B cell (primary cell): ENCODE results near the gene FER.
A peak's percentile ranks its signal among the peaks of the same experiment; 100 is the strongest.

Experiments
- CTCF ChIP-seq: fragments of 200-600 bp; IDR thresholded peaks from one replicate; pipeline ENCODE4 v1.8.0; 2022; ENCODE audit warnings: antibody characterized with exemption, mild to moderate bottlenecking
- EZH2 ChIP-seq: IDR thresholded peaks from 2 replicates; pipeline ENCODE4 v1.6.1; 2012; ENCODE audit warnings: borderline replicate concordance, low read depth, mild to moderate bottlenecking, moderate library complexity, low read length; ENCODE audit not compliant: insufficient read depth, poor library complexity, severe bottlenecking

- TF ChIP-seq CTCF: peak; percentile 36
- no peak for TF ChIP-seq EZH2
Observed at GRCh38 chr5:108919591-108920326, 172.1 kb downstream of the FER start.
